T-helper 17 cell (primary cell): ENCODE measurements around the gene ABCF3. TPM values are rescaled to one million over a fixed set of nuclear protein-coding genes. Genes with fewer than 3 reads are reported as not detected.

Experiments
- ATAC-seq: fragments of 150-1000 bp; cut with Tn5 transposase; 2 replicates; pipeline ENCODE4 v1.10.0; 2021; ENCODE audit warnings: mild to moderate bottlenecking, moderate library complexity
- DNase-seq, 3 donors: peaks; one replicate each; pipeline versions ENCODE4 v3.0.0 to v3.0.0-alpha.2; 2020 to 2021
- H3K9me3 ChIP-seq: one replicate; pipeline ENCODE4 v1.7.0; 2013; ENCODE audit warnings: low read length, mild to moderate bottlenecking; ENCODE audit not compliant: control insufficient read depth, poor library complexity, severe bottlenecking
- H3K27ac Mint-ChIP-seq: one replicate; pipeline ENCODE4 v1.8.0; 2022; ENCODE audit warnings: mild to moderate bottlenecking, moderate library complexity, mixed read lengths
- H3K27me3 Mint-ChIP-seq: one replicate; pipeline ENCODE4 v1.8.0; 2022; ENCODE audit warnings: mixed read lengths
- H3K36me3 Mint-ChIP-seq: one replicate; pipeline ENCODE4 v1.8.0; 2022; ENCODE audit warnings: low read depth, mixed read lengths
- H3K4me1 Mint-ChIP-seq: one replicate; pipeline ENCODE4 v1.8.0; 2022; ENCODE audit warnings: mild to moderate bottlenecking, mixed read lengths
- H3K4me3 Mint-ChIP-seq: one replicate; pipeline ENCODE4 v1.8.0; 2022; ENCODE audit warnings: mild to moderate bottlenecking, moderate library complexity, mixed read lengths
- total RNA-seq, 4 donors: library from RNA in 2 of 4; stranded (reverse) in 2 of 4; gene quantifications; one replicate each; pipeline ENCODE4 v1.2.3 and lab custom pipeline; 2022 to 2026

Gene ABCF3
- total RNA-seq, 2 donors from 2014 or later = 118 to 120 TPM

GRCh38 chr3:184233127-184233843 is 47.3 kb downstream of the ABCF3 start:
- DNase-seq = no peak
- peaks cover 12% of the 10 kb centered on the region for H3K4me1 Mint-ChIP-seq
- no peaks in the 10 kb centered on the region for H3K9me3 ChIP-seq
- no peak overlapping the region for H3K27ac Mint-ChIP-seq
- H3K4me3 Mint-ChIP-seq = no peak overlapping the region
- peaks cover 5% of the 10 kb centered on the region for H3K36me3 Mint-ChIP-seq
- peaks cover 32% of the 10 kb centered on the region for H3K27me3 Mint-ChIP-seq
- no peak for ATAC-seq

DNA sequence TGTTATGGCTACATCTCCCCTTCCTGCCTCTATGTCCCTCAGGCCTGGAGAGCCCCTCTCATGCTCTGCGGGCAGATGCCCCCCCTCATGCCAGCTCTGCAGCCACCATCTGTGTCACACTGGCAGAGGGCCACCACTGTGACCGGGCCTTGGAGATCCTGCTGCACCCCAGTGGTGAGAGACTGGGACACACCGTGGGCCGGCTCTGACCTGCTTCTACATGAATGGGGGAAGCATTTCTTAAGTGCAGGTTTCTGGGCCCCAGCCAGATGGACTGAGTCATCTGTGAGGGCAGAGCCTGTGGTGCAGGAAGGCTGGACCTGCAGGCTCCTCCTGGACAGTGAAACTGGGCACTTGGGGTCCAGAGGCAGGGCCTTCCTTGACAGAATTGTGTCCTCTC is 48.2 kb downstream of the ABCF3 start:
- H3K4me3 Mint-ChIP-seq = no peak overlapping the region
- H3K4me1 Mint-ChIP-seq = peaks cover 12% of the 10 kb centered on the region
- DNase-seq (no peak), ATAC-seq (no peak)
- no peaks in the 10 kb centered on the region for H3K9me3 ChIP-seq
- H3K36me3 Mint-ChIP-seq = peaks cover 5% of the 10 kb centered on the region
- no peak overlapping the region for H3K27ac Mint-ChIP-seq
- peaks cover 25% of the 10 kb centered on the region for H3K27me3 Mint-ChIP-seq

DNA sequence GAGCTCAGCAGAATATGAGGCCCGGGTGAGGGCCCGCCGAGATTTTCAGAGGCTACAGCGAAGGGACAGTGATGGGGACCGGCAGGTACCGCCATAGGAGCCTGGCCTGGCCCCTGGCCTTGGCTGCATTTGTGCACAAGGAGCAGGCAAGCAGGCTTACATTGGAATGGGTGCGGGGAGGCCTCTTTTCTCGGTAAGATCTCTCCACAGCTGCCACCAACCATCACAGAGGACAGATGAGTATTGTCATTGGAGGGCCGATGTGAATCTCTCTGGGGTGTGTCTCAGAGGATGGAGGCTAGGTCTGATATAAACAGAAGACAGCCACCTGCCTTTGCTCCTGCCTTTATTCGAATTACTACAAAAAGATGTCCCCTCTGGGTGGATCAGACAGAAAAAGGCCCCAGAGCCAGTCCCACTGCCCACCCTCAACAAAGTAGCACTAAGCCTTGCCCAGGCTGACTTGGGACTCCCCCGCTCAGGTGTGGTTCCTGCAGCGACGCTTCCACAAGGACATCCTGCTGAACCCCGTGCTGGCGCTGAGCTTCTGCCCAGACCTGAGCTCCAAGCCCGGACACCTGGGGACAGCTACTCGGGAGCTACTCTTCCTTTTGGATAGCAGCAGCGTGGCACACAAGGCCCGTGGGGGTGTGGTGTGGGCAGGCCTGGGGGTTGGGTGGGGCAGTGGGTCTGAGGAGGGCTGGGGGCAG is 48.8 kb downstream of the ABCF3 start:
- Mint-ChIP-seq H3K4me3 (no peak overlapping the region), H3K27ac (no peak overlapping the region), H3K27me3 (peaks cover 25% of the 10 kb centered on the region), H3K4me1 (peaks cover 12% of the 10 kb centered on the region), H3K36me3 (peaks cover 5% of the 10 kb centered on the region)
- no peaks in the 10 kb centered on the region for H3K9me3 ChIP-seq
- ATAC-seq (no peak), DNase-seq (no peak)

DNA sequence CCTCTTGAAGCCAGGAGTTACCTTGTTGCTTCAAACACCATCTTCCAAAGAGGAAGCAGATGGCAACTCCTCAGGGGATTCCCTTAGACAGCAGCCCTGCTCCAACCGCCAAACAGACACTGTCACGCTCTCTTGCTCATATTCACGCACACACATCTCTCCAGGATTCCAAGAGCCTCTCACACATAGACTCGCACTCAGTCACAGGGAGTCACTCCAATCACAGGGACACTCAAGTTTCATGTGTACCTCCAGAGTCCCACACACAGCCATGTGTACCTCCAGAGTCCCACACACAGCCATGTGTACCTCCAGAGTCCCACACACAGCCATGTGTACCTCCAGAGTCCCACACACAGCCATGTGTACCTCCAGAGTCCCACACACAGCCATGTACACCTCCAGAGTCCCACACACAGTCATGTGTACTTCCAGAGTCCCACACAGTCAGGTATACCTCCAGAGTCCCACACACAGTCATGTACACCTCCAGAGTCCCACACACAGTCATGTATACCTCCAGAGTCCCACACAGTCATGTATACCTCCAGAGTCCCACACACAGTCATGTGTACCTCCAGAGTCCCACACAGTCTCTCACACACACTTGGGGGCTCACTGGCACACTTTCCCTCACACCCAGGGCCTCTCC is 49.5 kb downstream of the ABCF3 start:
- H3K9me3 ChIP-seq = no peaks in the 10 kb centered on the region
- Mint-ChIP-seq H3K4me3 (no peak overlapping the region), H3K27ac (no peak overlapping the region), H3K36me3 (peaks cover 5% of the 10 kb centered on the region), H3K27me3 (peaks cover 25% of the 10 kb centered on the region), H3K4me1 (peaks cover 12% of the 10 kb centered on the region)
- DNase-seq (no peak), ATAC-seq (no peak)

DNA sequence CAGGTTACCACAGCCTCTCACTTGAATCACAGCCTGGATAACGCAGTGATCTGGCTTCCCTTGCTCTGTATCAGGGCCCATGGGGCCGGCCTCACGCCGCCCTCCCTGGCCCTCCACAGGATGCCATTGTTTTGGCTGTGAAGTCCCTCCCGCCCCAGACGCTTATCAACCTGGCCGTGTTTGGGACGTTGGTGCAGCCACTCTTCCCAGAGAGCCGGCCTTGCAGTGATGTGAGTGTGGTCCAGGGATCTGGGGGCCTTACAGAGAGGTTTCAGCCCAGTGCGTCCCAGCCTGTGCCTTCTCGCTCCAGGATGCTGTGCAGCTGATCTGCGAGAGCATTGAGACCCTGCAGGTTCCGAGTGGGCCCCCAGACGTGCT is 50.0 kb downstream of the ABCF3 start:
- Mint-ChIP-seq H3K4me1 (peaks cover 9% of the 10 kb centered on the region), H3K36me3 (peaks cover 5% of the 10 kb centered on the region), H3K27ac (no peak overlapping the region), H3K4me3 (no peak overlapping the region), H3K27me3 (peaks cover 22% of the 10 kb centered on the region)
- ATAC-seq (no peak), DNase-seq (no peak)
- H3K9me3 ChIP-seq = no peaks in the 10 kb centered on the region

DNA sequence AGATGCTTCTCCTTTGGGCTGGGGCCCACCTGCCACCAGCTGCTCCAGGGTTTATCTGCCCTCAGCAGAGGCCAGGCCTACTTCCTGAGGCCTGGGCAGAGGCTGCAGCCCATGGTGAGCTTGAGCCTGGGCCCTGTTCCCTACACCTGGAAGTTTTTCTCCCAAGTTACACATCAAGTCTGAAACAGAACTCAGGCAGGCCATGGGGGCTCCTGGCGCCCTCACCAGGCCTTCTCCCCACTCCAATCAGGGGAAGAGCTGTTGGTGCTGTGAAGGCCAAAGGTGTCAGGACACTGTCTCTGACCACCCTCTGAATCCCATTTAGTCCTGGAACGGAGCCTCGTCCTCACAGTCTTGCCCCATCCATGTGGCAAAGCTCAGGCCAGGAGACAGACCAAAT is 50.6 kb downstream of the ABCF3 start:
- Mint-ChIP-seq H3K4me1 (peaks cover 3% of the 10 kb centered on the region), H3K36me3 (peaks cover 2% of the 10 kb centered on the region), H3K27ac (no peak overlapping the region), H3K4me3 (no peak overlapping the region), H3K27me3 (peaks cover 16% of the 10 kb centered on the region)
- no peaks in the 10 kb centered on the region for H3K9me3 ChIP-seq
- ATAC-seq = no peak
- no peak for DNase-seq

DNA sequence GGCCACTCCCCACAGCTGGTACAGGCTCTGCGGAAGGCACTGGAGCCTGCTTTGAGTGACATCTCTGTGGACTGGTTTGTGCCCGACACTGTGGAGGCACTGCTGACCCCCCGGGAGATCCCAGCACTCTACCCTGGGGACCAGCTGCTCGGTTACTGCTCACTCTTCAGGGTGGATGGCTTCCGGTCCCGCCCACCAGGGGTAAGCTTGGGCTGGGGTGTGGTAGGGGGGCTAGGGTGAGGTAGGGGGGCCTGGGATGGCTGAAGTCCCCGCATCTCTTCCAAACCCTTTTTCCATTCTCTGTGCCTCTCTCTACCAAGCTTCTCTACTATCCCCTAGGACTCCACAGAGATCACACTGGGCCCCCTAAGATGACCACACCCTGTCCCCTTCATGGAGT is 51.2 kb downstream of the ABCF3 start:
- DNase-seq (no peak), ATAC-seq (no peak)
- Mint-ChIP-seq H3K4me3 (no peak overlapping the region), H3K27ac (no peak overlapping the region), H3K36me3 (peaks cover under 1% of the 10 kb centered on the region), H3K27me3 (peaks cover 11% of the 10 kb centered on the region), H3K4me1 (peaks cover 2% of the 10 kb centered on the region)
- H3K9me3 ChIP-seq = no peaks in the 10 kb centered on the region

- Mint-ChIP-seq H3K27ac (no peak overlapping the region), H3K4me3 (no peak overlapping the region)
Measured at GRCh38 chr3:184237807-184238206, 51.8 kb downstream of the ABCF3 start.

DNA sequence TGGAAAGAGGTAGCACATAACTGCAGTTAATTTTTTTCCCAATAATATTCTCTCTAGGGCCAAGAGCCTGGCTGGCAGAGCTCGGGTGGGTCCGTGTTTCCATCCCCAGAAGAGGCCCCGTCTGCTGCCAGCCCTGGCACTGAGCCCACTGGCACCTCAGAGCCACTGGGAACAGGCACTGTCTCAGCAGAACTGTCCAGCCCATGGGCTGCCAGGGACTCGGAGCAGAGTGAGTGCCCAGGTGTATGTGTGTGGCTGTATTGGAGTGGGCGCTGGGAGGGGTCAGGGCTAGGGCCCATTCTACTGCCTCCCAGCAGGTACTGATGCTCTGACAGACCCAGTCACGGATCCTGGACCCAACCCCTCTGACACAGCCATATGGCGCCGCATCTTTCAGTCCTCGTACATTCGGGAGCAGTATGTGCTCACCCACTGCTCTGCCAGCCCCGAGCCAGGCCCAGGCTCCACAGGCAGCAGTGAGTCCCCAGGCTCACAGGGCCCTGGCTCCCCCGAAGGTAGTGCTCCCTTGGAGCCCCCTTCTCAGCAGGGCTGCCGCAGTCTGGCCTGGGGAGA is 52.3 kb downstream of the ABCF3 start:
- Mint-ChIP-seq H3K4me1 (peaks cover 2% of the 10 kb centered on the region), H3K36me3 (peaks cover 2% of the 10 kb centered on the region), H3K4me3 (no peak overlapping the region), H3K27me3 (peaks cover 4% of the 10 kb centered on the region), H3K27ac (no peak overlapping the region)
- ATAC-seq = no peak
- H3K9me3 ChIP-seq = no peaks in the 10 kb centered on the region
- DNase-seq = no peak

More at GRCh38 chr3:184237807-184238206, 51.8 kb downstream of the ABCF3 start:
- ATAC-seq (no peak), DNase-seq (no peak)
- peaks cover 5% of the 10 kb centered on the region for H3K27me3 Mint-ChIP-seq
- peaks cover under 1% of the 10 kb centered on the region for H3K36me3 Mint-ChIP-seq
- H3K9me3 ChIP-seq = no peaks in the 10 kb centered on the region
- H3K4me1 Mint-ChIP-seq = peaks cover 2% of the 10 kb centered on the region

- no peak for DNase-seq
- Mint-ChIP-seq H3K27me3 (peaks cover 4% of the 10 kb centered on the region), H3K27ac (no peak overlapping the region), H3K4me1 (peaks cover 2% of the 10 kb centered on the region), H3K36me3 (peaks cover 2% of the 10 kb centered on the region), H3K4me3 (no peak overlapping the region)
- no peak for ATAC-seq
- H3K9me3 ChIP-seq = no peaks in the 10 kb centered on the region
Measured at GRCh38 chr3:184239221-184239620, 53.2 kb downstream of the ABCF3 start.

DNA sequence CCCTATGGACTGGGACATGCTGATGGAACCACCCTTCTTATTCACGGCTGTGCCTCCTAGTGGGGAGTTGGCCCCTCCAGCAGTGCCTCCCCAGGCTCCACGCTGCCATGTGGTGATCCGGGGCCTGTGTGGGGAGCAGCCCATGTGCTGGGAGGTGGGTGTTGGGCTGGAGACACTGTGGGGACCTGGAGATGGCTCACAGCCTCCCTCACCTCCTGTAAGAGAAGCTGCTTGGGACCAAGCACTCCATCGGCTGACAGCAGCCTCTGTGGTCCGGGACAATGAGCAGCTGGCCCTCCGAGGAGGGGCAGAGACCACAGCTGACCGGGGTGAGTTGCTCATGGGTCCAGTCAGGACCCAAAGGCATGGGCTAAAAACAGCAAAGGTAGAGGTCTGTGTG is 53.7 kb downstream of the ABCF3 start:
- DNase-seq (no peak), ATAC-seq (no peak)
- no peaks in the 10 kb centered on the region for H3K9me3 ChIP-seq
- no peak overlapping the region for H3K4me3 Mint-ChIP-seq
- peaks cover 3% of the 10 kb centered on the region for H3K4me1 Mint-ChIP-seq
- H3K36me3 Mint-ChIP-seq = peaks cover 2% of the 10 kb centered on the region
- H3K27me3 Mint-ChIP-seq = peaks cover 4% of the 10 kb centered on the region
- no peak overlapping the region for H3K27ac Mint-ChIP-seq

DNA sequence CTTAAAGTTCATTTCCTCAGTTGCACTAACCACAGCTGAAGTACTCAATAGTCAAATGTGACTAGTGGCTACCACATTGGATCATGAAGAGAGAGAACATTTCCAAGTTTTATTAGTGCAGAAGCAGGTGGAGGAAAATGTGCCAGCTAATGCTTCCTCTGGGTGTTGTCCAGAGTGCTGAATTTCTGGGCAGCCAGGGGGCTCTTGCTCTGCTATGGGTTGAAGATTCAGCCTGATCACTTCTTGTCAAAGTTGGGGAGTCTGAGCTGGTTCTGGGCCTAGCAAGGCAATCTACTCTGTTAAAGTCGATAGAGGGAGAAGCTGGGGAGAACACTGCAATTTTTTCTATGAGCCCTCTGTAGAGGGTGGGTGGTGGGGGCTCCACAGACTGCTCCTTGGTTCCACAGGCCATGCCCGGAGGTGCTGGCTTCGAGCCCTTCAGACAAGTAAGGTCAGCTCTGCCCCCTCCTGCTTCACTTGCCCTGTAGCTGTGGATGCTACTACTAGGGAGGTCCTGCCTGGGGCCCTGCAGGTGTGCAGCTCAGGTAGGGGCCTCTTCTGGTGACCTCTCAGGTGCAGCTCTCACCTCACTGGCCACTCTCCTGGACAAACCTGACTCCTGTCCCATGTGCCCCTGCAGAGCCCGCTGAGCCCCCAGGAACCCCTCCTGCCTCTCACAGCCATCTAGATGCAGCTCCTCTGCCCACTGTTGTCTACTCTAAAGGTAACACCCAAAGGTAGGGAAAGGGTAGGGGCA is 54.6 kb downstream of the ABCF3 start:
- H3K9me3 ChIP-seq = no peaks in the 10 kb centered on the region
- Mint-ChIP-seq H3K27ac (no peak overlapping the region), H3K27me3 (peaks cover 1% of the 10 kb centered on the region), H3K4me3 (no peak overlapping the region), H3K4me1 (peaks cover 7% of the 10 kb centered on the region), H3K36me3 (peaks cover 8% of the 10 kb centered on the region)
- no peak for ATAC-seq
- DNase-seq = no peak

- H3K4me3 Mint-ChIP-seq = no peak overlapping the region
- H3K27me3 Mint-ChIP-seq = no peaks in the 10 kb centered on the region
- H3K4me1 Mint-ChIP-seq = peaks cover 12% of the 10 kb centered on the region
- H3K9me3 ChIP-seq = no peaks in the 10 kb centered on the region
- peaks cover 11% of the 10 kb centered on the region for H3K36me3 Mint-ChIP-seq
- no peak overlapping the region for H3K27ac Mint-ChIP-seq
- ATAC-seq (no peak), DNase-seq (no peak)
Measured at GRCh38 chr3:184241141-184241446, 55.1 kb downstream of the ABCF3 start.
